ENCODE results near the gene MARS1. TPM values are rescaled to one million over a fixed set of nuclear protein-coding genes. Genes with fewer than 3 reads are reported as not detected.

The MARS1 gene
- 147 and 163 TPM in 2 replicates for polyA plus RNA-seq

DNA sequence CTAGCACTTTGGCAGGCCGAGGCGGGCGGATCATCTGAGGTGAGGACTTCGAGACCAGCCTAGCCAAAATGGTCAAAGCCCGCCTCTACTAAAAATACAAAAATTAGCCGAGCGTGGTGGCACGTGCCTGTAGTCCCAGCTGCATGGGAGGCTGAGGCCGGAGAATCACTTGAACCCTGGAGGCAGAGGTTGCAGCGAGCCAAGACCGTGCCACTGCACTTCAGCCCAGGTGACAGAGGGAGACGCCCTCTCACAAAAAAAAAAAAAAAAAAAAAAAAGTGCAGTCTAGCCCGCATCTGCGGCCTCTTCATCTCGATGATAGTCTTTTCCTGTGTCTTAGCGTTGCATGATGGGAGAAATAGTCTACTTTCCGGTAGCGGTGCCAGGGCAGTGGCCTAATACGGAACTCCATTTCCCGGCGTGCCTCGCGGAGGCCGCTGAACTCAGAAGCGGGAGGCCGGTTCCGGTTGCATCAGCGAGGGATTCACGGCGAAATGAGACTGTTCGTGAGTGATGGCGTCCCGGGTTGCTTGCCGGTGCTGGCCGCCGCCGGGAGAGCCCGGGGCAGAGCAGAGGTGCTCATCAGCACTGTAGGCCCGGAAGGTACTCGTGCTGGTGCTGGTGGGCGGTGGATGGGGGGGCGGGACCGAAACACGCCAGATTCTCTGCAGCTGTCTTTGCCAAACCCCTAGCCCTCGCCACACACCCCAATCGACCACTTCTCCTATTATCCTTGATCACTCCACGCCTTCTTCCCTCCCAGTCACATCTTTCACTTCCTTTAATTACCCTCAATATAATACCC, at the start of gene MARS1:
Gene MARS1 (plus strand): TSS at position 472 of the 805 bp plus-strand sequence. CDS start 23 bp downstream, at position 495.

DNA sequence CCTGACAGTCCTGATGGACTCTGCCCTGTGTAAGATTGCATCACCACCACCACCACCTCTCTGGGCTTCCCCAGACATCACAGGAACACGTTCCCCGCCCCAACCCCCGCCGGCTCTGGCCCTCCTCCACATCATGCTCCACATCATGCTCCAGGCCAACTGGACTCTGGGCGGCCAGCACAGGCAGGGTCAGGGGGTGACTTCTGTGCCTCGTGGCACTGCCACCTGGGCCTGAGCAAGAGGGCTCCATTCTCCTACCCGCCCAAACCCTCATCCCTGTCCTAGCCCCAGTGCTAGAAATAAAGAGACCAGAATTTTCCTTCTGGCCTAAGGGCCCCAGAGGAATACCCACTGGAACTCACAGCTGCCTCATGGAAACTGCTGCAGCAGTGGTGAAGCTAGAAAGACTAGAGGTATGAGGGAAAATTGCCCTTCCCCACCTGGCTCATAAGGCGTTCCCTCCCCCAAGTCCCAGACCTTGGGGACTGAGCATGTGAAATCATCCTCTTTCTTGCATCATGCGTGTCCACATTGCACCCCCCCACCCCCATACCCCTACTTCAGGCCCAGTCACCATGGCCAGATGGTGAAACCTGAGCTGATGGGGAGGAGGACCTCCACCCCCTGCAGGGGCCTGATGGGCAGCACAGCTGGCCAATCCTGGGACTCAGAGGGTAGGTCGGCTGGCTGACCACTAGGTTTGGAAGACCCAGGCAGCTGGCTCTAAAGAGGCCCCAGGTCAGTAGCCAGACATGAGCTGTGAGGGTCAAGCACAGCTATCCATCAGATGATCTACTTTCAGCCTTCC, 33.1 kb upstream of the MARS1 start, which contains the start of gene INHBE:
Gene INHBE (plus strand): TSS at position 742 of the 808 bp plus-strand sequence. CDS start 230 bp downstream, outside the sequence.

DNA sequence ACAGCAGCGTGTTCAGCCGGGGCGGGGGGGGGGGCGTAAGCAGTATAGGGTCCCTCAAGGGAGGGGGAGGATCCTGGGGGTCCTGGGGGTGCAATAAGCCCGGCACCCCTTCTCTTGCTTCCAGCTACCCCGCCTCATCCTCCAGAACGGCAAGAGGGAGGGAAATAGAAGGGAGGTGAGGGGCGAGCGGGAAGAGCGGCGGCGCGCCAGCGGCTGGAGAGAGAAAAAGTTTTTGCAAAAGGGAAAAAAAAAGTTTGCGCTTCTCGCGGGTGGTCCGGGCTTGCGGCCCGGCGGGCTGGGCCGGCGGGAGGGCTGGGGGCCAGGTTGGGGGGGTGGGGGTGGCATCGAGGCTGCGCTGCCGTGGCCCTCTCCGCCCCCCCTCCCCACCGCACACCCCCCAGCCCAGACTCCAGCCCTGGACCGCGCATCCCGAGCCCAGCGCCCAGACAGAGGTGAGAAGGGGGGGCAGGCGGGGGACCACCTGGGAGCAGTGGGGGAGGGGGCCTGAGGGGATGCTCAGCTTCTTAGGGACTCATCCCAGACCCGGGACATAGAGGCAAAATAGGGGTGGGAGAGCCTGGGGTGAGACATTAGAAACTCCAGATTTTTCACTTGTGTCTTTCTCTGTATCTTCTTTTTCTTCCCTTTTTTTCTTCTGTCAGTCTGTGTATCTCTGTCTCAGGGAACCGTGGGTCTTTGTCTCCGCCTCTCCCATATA, 28.0 kb upstream of the MARS1 start, which contains the start of gene GLI1:
Gene GLI1 (plus strand): TSS at position 36 of the 718 bp plus-strand sequence. CDS start 3,907 bp downstream, outside the sequence.

DNA sequence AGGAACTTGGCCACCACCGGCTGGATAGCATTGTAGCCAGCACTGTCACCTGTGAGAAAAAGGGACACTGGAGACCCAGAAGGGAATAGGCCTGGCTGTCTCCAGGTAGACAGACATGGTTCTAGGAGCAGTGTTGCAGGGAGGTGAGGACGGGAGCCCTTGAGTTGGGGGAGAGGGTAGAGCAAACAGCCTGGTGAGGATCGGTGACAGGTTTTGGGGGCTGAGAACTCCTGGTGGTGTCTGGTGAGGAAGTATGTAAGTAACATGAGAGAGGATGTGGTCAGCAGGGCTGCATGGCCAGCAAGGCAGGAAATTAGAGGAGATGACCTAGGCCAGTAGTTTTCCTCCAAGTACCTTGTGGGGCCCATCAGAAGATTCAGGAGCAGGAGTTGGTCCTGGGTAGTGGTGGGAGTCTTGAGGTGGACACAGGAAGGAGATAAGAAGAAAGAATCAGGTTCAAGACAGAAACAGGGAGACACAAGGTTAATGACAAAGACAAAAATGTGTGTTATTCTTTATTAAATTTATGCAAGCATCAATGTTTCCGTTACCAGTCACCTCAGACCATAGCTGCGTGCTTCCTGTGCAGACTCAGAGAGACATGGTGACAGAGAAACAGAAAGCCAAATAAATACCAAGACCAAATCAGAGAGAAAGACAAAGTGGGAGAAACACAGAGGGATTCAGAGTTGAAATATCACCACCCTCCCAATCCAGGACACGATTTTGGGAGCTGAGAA, 8.3 kb upstream of the MARS1 start, which contains the start of gene ARHGAP9:
Gene ARHGAP9 (minus strand): TSS at position 491 of the 740 bp plus-strand sequence. CDS start 460 bp downstream, at position 31.

DNA sequence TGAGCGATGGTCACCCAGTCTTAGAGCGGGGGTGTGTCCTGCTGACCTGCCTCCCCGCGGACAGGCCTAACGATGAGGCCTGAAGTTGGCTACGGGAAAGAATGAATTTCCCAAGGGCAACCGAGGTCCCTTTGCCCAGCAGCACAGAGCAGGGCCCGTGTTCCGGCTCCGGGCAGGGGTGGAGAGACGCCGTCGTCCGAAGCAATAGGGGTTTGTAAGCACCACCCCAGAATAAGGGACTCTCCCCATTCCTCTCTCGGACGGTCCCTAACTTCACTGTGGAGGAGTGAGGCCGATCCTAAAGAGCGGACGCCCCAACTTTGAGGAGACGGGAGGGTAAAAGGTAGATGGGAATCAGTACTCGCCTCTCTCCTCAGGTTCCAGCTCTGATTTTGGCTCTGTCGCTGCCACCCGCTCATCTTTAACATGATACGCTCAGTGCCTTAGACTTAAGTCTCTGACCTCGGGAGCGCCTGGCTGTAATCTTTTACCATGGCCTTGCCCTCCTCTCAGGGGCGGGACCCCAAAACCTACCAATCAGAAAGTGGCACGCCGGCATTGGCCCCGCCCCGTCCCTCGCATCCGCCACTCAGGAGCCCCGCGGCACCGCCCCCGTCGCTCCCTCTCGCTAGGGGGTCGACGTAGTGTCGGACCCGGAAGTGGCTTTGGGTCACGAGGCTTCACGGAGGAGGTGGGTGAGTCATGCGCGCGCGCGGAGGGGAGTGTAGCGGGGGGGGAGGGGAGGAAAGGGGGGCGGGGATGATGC, 32.4 kb downstream of the MARS1 start, which contains the start of gene DDIT3:
Gene DDIT3 (minus strand): TSS at position 462 of the 766 bp plus-strand sequence. CDS start 3,108 bp downstream, outside the sequence.

DNA sequence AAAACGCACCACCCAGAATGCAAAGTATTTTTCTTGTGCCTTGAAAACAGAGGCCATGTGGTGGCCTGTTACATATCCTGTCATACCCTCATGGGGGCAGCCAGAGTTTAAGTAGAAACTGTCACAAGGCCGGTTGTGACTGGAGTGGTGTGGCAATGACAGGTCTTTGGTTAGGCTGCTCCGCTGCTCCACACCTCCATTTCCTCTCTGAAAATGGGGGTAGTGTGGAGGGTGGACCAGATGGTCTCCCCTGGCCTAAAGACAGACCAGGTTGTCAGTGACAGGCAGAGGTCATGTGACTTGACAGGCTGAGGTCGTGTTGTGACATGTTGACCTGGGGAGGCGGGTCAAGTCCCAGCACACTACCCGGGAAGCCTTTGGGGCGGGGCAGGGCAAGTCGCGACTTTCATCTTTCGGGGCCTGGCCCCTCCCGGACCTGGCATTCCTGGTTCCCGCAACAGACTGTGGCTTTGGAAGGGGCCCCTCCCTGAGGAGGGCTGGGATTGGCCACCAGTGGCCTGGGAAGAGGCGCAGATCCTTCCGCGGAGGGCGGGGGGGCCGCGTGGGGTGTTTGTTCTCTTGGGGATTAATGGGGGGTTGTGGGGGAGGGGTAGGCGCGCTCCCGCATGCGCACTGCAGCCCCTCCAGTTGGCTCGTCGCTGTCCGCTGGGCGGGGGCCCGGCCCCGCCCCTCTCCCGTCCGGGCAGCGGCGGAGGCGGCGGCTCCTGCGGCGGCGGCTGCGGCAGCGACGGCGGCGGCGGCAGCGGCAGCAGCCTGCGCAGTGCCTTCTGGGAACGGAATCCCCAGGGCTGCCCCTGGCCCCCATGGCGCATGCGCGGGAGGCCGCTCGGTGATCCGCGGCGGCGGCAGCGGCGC, 34.4 kb downstream of the MARS1 start, which contains the start of gene MBD6:
Gene MBD6 (plus strand): TSS at position 814 of the 876 bp plus-strand sequence. CDS start 1,480 bp downstream, outside the sequence.

DNA sequence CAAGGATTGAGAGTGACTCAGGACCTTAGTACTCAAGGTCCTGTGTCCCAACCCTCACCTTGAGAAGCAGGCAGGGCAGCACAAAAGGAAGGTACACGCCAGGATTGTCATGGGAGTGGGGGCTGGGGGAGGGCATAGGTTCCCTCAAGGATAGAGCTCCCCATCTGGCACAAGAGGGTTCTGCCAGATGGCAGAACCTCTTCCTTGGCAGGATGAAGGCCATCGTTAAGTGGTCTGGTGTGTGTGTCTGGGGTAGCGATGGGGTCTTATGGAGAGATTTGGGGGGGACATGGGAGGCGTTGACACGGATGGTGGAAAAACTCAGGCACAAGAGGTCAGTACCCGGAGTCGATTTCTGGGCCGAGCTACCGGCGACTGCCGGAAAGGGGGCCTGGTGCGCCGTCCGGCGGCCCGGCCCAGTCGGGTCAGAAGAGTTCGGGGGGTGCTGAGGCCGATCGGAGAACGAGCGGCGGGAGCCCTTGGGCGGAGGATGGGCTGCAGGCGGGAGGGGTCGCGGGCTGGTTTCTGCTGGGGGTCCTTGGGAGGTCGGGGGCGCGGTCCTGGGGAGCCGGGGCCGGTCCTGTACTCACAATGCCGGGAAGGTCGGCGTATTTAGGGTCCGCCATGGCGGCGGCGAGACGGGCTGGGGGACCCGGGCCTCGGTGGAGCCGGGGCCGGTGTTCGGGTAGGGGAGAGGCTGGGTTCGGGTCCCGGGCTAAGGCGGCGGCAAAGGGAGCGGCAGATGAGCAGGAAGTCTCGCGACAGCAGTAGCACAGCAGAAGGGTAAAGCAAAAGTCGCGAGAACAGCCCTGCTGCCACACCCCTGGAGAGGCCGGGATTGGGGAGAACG, 58.8 kb downstream of the MARS1 start, which contains the start of gene DCTN2:
Gene DCTN2 (minus strand): TSS at position 755 of the 850 bp plus-strand sequence. CDS start 129 bp downstream, at position 626.

DNA sequence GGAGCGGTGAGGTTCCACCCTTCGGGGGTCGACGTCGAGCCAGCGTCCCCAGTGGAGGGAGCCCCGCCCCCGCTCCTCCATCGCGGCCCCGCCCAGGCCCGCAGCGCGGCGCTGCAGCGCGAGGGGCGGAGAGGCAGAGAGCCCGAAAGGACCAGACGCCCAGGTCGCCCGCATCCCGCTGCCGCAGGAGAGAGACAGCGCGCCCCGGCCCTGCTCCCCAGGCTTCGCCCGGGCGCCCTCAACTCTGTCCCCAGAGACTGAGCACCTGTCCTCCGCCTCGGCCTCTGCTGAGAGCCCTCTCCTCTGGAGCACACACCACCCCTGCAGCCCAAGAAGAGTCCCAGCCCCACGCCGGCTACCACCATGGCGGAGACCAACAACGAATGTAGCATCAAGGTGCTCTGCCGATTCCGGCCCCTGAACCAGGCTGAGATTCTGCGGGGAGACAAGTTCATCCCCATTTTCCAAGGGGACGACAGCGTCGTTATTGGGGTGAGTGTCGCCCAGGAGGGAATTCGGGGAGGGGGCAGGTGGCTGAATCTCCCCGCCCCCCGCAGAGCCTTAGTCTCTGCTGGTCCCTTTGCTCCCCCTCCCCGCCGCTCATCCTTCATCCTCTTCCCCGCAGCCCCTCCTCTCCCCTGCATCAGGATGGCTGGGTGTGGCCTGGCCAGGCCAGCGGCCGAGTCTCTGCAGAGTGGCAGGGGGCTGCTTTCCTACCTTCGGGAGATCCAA, 62.2 kb downstream of the MARS1 start, which contains the start of gene KIF5A:
Gene KIF5A (plus strand): TSS at position 136 of the 732 bp plus-strand sequence. CDS start 228 bp downstream, at position 364.

Other genes with a start within 250 kb of the MARS1 start
- 0.59 and 0.99 TPM in 2 replicates for gene STAC3, start 236.9 kb upstream of the MARS1 start, polyA plus RNA-seq
- gene R3HDM2, start 57.0 kb upstream of the MARS1 start, polyA plus RNA-seq: 33.3 and 55.6 TPM in 2 replicates
- gene INHBC, start 53.3 kb upstream of the MARS1 start, polyA plus RNA-seq: not detected in 2 replicates
- gene INHBE, start 32.8 kb upstream of the MARS1 start, polyA plus RNA-seq: 0.15 and 0.65 TPM in 2 replicates
- gene GLI1, start 28.3 kb upstream of the MARS1 start, polyA plus RNA-seq: 0.62 and 4.5 TPM in 2 replicates
- 2.8 TPM in 1 of 2 replicates, not detected in the other for gene ARHGAP9, start 8.2 kb upstream of the MARS1 start, polyA plus RNA-seq
- 264 and 289 TPM in 2 replicates for gene DDIT3, start 32.4 kb downstream of the MARS1 start, polyA plus RNA-seq
- 1.6 and 3.4 TPM in 2 replicates for gene MBD6, start 34.8 kb downstream of the MARS1 start, polyA plus RNA-seq
- gene DCTN2, start 59.1 kb downstream of the MARS1 start, polyA plus RNA-seq: 111 and 115 TPM in 2 replicates
- gene KIF5A, start 62.0 kb downstream of the MARS1 start, polyA plus RNA-seq: 24.5 and 60.6 TPM in 2 replicates
- gene PIP4K2C, start 103.1 kb downstream of the MARS1 start, polyA plus RNA-seq: 81.0 and 95.3 TPM in 2 replicates
- 3.7 and 5.3 TPM in 2 replicates for gene DTX3, start 116.8 kb downstream of the MARS1 start, polyA plus RNA-seq
- not detected in 2 replicates for gene ARHGEF25, start 123.4 kb downstream of the MARS1 start, polyA plus RNA-seq
- 39.3 and 50.4 TPM in 2 replicates for gene B4GALNT1, start 145.1 kb downstream of the MARS1 start, polyA plus RNA-seq
- gene OS9, start 206.1 kb downstream of the MARS1 start, polyA plus RNA-seq: 32.1 and 60.1 TPM in 2 replicates

Data from Purkinje cell (primary cell).